HS-27A (cell line): ENCODE data around the gene SVBP.

Source experiments
- DNase-seq: peaks from one replicate; pipeline ENCODE4 v3.0.0-alpha.2; 2012; ENCODE audit warnings: low read depth, missing footprints

Gene SVBP

GRCh38 chr1:42765269-42765668 is 51.9 kb downstream of the SVBP start:
- no peak for DNase-seq

GRCh38 chr1:42762269-42762668 is 54.9 kb downstream of the SVBP start:
- DNase-seq: no peak

GRCh38 chr1:42761567-42761966 is 55.6 kb downstream of the SVBP start:
- DNase-seq: no peak

- DNase-seq: no peak
These were observed 58.1 kb downstream of the SVBP start for GRCh38 chr1:42759114-42759513.

- no peak for DNase-seq
These were observed 58.6 kb downstream of the SVBP start for GRCh38 chr1:42758641-42759040.

- DNase-seq: no peak
These were observed 59.3 kb downstream of the SVBP start for GRCh38 chr1:42757892-42758275.
